A549 (cell line): Measurements from ENCODE around the gene FAM187B. TPM values are rescaled to one million over a fixed set of nuclear protein-coding genes. Genes with fewer than 3 reads are reported as not detected.

Experiments
- ATAC-seq, 2 experiments: fragments of 200-7000 bp in 1 of 2; fragments of >200 bp in 1 of 2; cut with Nextera tagmentation in 1 of 2; cut with Tn5 transposase in 1 of 2; 3 replicates each; pipeline versions ENCODE4 v1.8.0 to v1.9.1; 2018 to 2020; ENCODE audit warnings: mild to moderate bottlenecking in 1 of 2, moderate library complexity in 1 of 2
- CTCF ChIA-PET: fragments of 300-600 bp; sonication (Branson Sonifier 250); formaldehyde crosslinking; extraction: SDS; loops from one replicate; lab custom pipeline; 2021; ENCODE audit warnings: antibody characterized with exemption, inconsistent platforms; lab: Yijun Ruan, JAX
- POLR2A ChIA-PET: fragments of 350-600 bp; formaldehyde crosslinking; extraction: SDS; loops from one replicate; lab custom pipeline; 2021; ENCODE audit warnings: antibody characterized with exemption, inconsistent platforms; lab: Yijun Ruan, JAX
- DNase-seq, 2 experiments: peaks; one replicate each; pipeline versions ENCODE4 v3.0.0 to v3.0.0-alpha.2; 2011 to 2016; ENCODE audit warnings: low read depth in 1 of 2, low spot score in 1 of 2
- FAIRE-seq: peaks from 2 replicates; lab custom pipeline; 2011; peaks lifted over from hg19 to GRCh38; lab: Jason Lieb, UNC
- H3K27ac ChIP-seq, 2 experiments: fragments of >200 bp; sonication (Bioruptor Twin); formaldehyde crosslinking; 3 replicates each; pipeline ENCODE4 v1.5.1; 2016 to 2017
- H3K4me1 ChIP-seq: fragments of >200 bp; sonication (Bioruptor Twin); formaldehyde crosslinking; 3 replicates; pipeline ENCODE4 v1.6.1; 2016
- H3K4me2 ChIP-seq: fragments of >200 bp; sonication (Bioruptor Twin); formaldehyde crosslinking; 3 replicates; pipeline ENCODE4 v1.6.1; 2016
- H3K4me3 ChIP-seq: fragments of >200 bp; sonication (Bioruptor Twin); formaldehyde crosslinking; 3 replicates; pipeline ENCODE4 v1.5.1; 2016
- H3K9me3 ChIP-seq: fragments of >200 bp; sonication (Bioruptor Twin); formaldehyde crosslinking; 3 replicates; pipeline ENCODE4 v1.6.1; 2016
- CHD2 ChIP-seq: fragments of 150-350 bp; IDR thresholded peaks from 2 replicates; pipeline ENCODE4 v1.6.1; 2014; ENCODE audit warnings: low read length; ENCODE audit not compliant: partially characterized antibody
- E2F6 ChIP-seq: IDR thresholded peaks from 2 replicates; pipeline ENCODE4 v1.6.1; 2012; ENCODE audit warnings: low read depth, borderline replicate concordance
- ESRRA ChIP-seq: fragments of 150-350 bp; IDR thresholded peaks from 2 replicates; pipeline ENCODE4 v1.6.1; 2014; ENCODE audit warnings: mild to moderate bottlenecking, low read length, borderline replicate concordance
- FOSL2 ChIP-seq, 2 experiments: fragments of 450-650 bp in 1 of 2; fragments of >200 bp in 1 of 2; sonication (Bioruptor Twin) in 1 of 2; formaldehyde crosslinking; IDR thresholded peaks; 2 replicates each; pipeline versions ENCODE4 v1.5.0 to v1.6.1; 2016 to 2020; ENCODE audit warnings: mild to moderate bottlenecking in 1 of 2, moderate library complexity in 1 of 2
- HOXB13 ChIP-seq: fragments of 250-450 bp; sonication (Bioruptor Pico); IDR thresholded peaks from 2 replicates; pipeline ENCODE4 v1.5.0; 2020; ENCODE audit warnings: low read depth, mild to moderate bottlenecking, moderate library complexity
- JUN ChIP-seq, 2 experiments: fragments of >200 bp; sonication (Bioruptor Twin); formaldehyde crosslinking; IDR thresholded peaks; 2 replicates in 1 of 2; 3 replicates in 1 of 2; pipeline ENCODE4 v1.6.1; 2016 to 2017
- MAFK ChIP-seq: fragments of 450-650 bp; IDR thresholded peaks from 2 replicates; pipeline ENCODE4 v1.6.1; 2014; ENCODE audit not compliant: partially characterized antibody
- PBX3 ChIP-seq: IDR thresholded peaks from 2 replicates; pipeline ENCODE4 v1.6.1; 2012
- PHF8 ChIP-seq: fragments of 200-600 bp; sonication (generic); IDR thresholded peaks from 2 replicates; pipeline ENCODE4 v1.6.1; 2016; ENCODE audit warnings: low read depth, mild to moderate bottlenecking, antibody characterized with exemption, moderate library complexity, borderline replicate concordance
- POLR2A ChIP-seq: IDR thresholded peaks from 2 replicates; pipeline ENCODE4 v1.6.1; 2012; ENCODE audit warnings: mild to moderate bottlenecking, low read length
- RAD21 ChIP-seq, 2 experiments: fragments of >200 bp in 1 of 2; sonication (Bioruptor Twin) in 1 of 2; formaldehyde crosslinking in 1 of 2; IDR thresholded peaks in 1 of 2; conservative IDR thresholded peaks in 1 of 2; 2 replicates in 1 of 2; 3 replicates in 1 of 2; pipeline ENCODE4 v1.6.1; 2012 to 2018; ENCODE audit warnings: inconsistent platforms in 1 of 2
- REST ChIP-seq: fragments of 200-600 bp; sonication (generic); IDR thresholded peaks from 2 replicates; pipeline ENCODE4 v1.6.1; 2016; ENCODE audit warnings: antibody characterized with exemption, mild to moderate bottlenecking, moderate library complexity
- RFX5 ChIP-seq: fragments of 450-650 bp; IDR thresholded peaks from 2 replicates; pipeline ENCODE4 v1.7.1; 2014; ENCODE audit warnings: antibody characterized with exemption, mild to moderate bottlenecking, moderate library complexity
- SREBF2 ChIP-seq: fragments of 450-650 bp; IDR thresholded peaks from 2 replicates; pipeline ENCODE4 v1.6.1; 2014; ENCODE audit warnings: mild to moderate bottlenecking, moderate library complexity
- WGBS: methylation state at CpG from one replicate; pipeline ENCODE4 v1.1.6; 2017; ENCODE audit errors: missing lambda C conversion rate; 5-methylcytosine and 5-hydroxymethylcytosine counted together
- polyA plus RNA-seq, 4 experiments: library from polyadenylated mRNA; depleted of rRNA in 3 of 4; stranded (reverse); fragments of >200 nt; fragmentation: RNase III in 1 of 4; extraction: RNeasy Plus Mini Kit Qiagen cat#74134 plus additional on column Dnase treatment in 1 of 4; gene quantifications; 2 replicates in 3 of 4; 3 replicates in 1 of 4; pipeline ENCODE4 v1.2.3, GENCODE V29; 2011 to 2017

The FAM187B gene
- polyA plus RNA-seq, 2 of the 4 experiments (the other 2 are of a cell fraction), result not detected

GRCh38 chr19:35266520-35267352 lies 38.2 kb upstream of the FAM187B start (continued):
- TF ChIP-seq PBX3 (no peak; the same call in 1 of the 2 replicates), CHD2 (no peak), RAD21 (conservative IDR thresholded peaks at IDR 0.05 in 1 of 2, IDR thresholded peaks at IDR 0.05 in 1 of 2) (no peak), SREBF2 (no peak), E2F6 (no peak), JUN (IDR thresholded peaks at IDR 0.05) (no peak), RFX5 (no peak), REST (no peak), ESRRA (no peak), HOXB13 (no peak)

GRCh38 chr19:35265900-35266519 lies 37.5 kb upstream of the FAM187B start:
- no peaks in the 10 kb centered on the region for H3K9me3 ChIP-seq
- FAIRE-seq (no peak), ATAC-seq (no peak), DNase-seq (no peak)
- POLR2A ChIA-PET, result no interaction called here
- H3K4me2 ChIP-seq, result peak overlapping the region; percentile 93
- CTCF ChIA-PET, result interaction anchor here (0.8 to 5.6 kb wide), 15 partner anchors 8 to 244 kb away, joined by 3 to 97 read pairs (median 4); partner anchors contain the start of genes FXYD3, FXYD7, HAMP and LGI4
- peak overlapping the region in 1 of 2 experiments; percentile 97; a peak in 2 of 6 replicates for H3K27ac ChIP-seq
- TF ChIP-seq POLR2A, result peak; percentile 41
- TF ChIP-seq RFX5, result no peak
- TF ChIP-seq PBX3, result 0 out of 2 replicates have a peak, but pooled peaks have one; percentile 53
- TF ChIP-seq FOSL2 (IDR thresholded peaks at IDR 0.05), result no peak
- 0 out of 2 replicates have a peak, but pooled peaks have one; percentile 15 for TF ChIP-seq FOSL2 (CRISPR knock-in tag; IDR thresholded peaks at IDR 0.05)
- no peak for TF ChIP-seq RAD21 (conservative IDR thresholded peaks at IDR 0.05 in 1 of 2, IDR thresholded peaks at IDR 0.05 in 1 of 2)
- TF ChIP-seq E2F6, result no peak
- no peak for TF ChIP-seq PHF8
- TF ChIP-seq MAFK, result no peak
- WGBS, result 95% methylated on average over 10 of the region's 10 CpGs
- H3K4me3 ChIP-seq, result no peak overlapping the region; the same call in 2 of the 3 replicates
- H3K4me1 ChIP-seq, result peaks cover 14% of the 10 kb centered on the region
